Stimulated activated CD4-positive, alpha-beta T cell treated with anti-CD3 and anti-CD28 coated beads, Interleukin-15, amount 100 ng/mL, for 1 hour (primary cell): Measurements from ENCODE around the gene PDIA5.

Experiments used
- DNase-seq, 2 donors: peaks; one replicate each; pipeline ENCODE4 v3.0.0-alpha.2; 2020; ENCODE audit warnings: low read depth in 1 of 2, low spot score in 1 of 2

Gene PDIA5

DNA sequence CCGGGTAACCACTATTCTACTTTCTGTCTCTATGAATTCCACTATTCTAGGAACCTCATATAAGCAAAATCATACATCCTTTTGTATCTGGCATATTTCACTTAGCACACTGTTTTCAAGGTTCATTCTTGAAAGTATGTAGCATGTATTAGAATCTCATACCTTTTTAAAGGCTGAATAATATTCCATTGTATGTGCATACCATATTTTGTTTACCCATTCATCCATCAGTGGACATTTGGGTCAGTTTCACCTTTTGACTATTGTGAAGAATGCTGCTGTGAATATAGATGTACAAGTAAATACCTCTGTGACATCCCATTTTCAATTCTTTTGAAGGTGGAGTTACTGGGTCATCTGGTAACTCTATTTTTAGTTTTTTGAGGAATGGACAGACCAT lies 98.3 kb downstream of the PDIA5 start:
- no peak for DNase-seq

GRCh38 chr3:123167686-123168085 lies 100.9 kb downstream of the PDIA5 start:
- DNase-seq: no peak

DNA sequence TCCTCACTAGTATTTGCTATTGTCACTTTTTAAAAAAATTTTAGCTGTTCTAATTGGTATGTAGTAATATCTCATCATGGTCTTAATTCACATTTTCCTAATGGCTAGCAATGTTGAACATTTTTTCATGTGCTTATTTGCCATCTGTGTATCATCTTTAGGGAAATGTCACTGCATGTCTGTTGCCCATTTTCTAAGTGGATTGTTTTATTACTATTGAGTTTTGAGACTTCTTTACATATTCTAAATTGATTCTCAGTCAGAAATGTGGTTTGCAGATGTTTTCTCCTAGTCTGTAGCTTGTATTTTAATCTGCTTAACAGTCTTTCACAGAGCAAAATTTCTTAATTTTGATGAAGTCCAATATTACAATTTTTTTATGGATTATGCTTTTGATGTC lies 101.3 kb downstream of the PDIA5 start:
- DNase-seq: no peak

DNA sequence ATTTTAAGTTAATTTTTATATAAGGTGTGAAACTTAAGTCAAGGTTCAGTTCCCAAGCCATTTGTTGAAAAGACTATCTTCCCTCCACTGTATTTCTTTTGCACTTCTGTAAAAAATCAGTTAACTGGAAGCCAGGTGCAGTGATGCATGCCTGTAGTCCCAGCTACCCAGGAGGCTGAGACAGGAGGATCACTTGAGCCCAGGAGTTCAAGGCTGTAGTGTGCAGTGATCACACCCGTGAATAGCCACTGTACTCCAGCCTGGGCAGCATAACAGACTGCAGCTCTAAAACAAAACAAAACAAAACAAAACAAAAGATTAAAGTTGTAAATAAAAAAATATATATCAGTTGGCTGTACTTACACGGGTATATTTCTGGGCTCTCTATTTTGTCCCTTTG lies 101.8 kb downstream of the PDIA5 start:
- no peak for DNase-seq

DNA sequence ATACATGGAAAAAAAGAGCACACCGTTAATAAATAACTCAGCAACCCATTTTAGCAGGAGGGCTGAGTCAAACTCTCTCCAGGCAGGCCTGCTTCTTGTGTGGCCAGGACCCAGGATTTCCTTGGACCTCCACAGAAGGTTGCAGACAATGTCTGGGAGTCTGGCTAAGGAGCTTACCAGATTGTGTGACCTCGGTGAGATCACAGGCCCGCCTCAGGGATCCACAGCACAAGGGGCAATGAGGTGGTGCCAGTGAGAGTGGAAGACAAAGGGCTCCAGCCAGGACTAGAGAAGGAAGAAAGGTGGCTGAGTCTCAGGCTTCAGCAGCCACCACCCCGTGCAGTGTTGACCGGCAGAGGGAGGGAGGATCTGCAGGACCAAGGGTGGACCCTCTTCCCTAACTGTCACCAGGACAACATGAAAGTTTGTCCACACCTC lies 102.7 kb downstream of the PDIA5 start:
- DNase-seq: no peak

DNA sequence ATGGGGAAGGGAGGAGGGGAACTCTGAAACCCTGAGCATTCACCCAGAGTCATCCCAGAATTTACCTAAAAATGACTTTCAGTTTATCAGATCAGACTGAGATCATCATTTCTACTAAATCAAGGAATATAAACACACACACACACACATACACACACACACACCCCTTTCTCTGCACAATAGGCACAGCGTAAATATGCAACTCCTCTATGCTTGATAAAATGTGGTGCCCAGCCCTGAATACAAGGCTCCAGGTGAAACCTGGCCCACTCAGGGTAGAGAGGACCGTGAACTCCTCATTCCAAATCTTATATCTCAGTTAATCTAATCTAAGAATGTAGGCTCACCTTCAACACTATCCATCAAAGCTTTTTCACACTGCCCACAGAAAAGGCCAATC lies 103.1 kb downstream of the PDIA5 start:
- DNase-seq: no peak

- DNase-seq: no peak
Measured at GRCh38 chr3:123180791-123181190, 114.0 kb downstream of the PDIA5 start.

DNA sequence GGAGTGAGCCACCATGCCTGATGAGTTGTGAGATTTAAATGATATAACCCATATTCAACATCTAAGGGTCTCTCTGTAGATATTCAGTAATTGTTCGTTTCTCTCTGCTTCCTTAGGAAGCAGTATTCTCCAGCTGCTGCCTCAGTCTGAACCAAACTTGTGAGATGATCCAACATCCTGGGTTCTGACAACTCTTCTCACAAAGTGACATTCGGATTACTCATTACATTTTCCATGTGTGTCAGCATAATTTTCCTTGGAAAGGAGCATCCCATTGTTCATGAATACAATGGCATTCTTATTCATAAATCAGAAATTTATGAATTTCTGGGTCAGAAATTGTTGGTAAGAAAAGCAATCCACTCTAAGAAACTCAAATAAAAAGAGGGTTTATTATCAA lies 119.9 kb downstream of the PDIA5 start:
- DNase-seq: no peak

- DNase-seq: no peak
Measured at GRCh38 chr3:123188058-123188457, 121.2 kb downstream of the PDIA5 start.

- no peak for DNase-seq
Measured at GRCh38 chr3:123193448-123194101, 126.8 kb downstream of the PDIA5 start.

- no peak for DNase-seq
Measured at GRCh38 chr3:123194552-123194951, 127.7 kb downstream of the PDIA5 start.

GRCh38 chr3:123198372-123198771 lies 131.5 kb downstream of the PDIA5 start:
- no peak for DNase-seq

DNA sequence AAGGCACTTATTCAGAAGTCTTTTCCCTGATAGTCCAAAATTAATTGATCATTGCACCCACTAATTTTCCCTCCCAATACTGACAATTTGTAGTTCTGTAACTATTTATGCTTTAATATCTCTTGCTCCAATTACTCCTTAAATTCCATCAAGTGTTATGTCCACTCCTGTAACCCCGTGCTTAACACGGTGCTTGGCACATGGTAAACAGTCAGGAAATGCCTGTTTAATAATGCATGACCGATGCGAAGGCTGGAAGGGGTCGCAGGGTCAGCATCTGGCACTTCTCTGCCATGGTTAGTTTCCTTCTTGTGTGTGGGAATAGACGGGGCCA lies 134.4 kb downstream of the PDIA5 start:
- no peak for DNase-seq

DNA sequence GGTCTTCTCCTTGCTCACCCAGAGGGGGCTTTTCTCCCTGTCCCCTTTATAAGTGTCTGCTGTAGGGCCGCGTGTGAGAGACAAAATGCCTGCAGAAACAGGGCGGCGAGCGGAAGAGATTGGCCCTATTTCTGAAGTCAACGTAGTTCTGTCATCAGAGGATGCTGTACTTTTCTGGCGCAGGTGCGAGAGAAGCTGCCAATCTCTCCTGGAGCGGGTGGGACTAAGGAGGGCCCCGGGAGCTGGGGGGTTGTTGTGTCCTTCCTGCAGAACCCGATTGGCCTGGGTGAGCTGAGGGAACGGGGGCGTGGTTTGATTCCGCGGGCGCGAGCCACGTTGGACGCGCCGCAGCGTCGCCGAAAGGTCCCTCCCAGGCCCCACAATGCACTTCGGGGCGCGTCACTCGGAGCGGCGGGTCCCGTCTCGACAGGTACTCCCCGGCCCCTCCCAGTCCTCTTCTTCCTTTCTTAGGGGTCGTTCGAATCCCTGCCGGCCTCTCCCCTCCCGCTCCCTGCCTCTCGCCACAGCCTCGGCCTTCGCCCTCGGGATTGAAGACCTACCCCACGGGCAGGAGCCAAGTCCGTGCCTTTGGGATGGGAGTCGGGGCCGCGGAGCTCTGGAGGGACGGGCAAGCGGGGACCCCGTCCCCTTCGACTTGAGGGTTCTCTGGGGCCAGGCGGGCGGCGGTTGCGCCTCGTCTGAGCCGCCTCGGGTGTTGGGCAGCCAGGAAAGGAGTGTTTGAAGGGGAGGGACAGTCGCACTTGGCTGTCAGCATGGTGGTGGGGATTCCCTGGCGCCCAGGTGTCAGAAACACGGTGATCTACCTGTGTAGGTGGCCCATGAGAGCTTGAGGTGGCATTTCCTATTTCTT lies 135.0 kb downstream of the PDIA5 start, which contains the start of gene SEC22A:
Gene SEC22A, plus strand, starts transcription at position 387 of the 871 bp plus-strand sequence. CDS start 7,275 bp downstream, outside the sequence.
- peak; percentile 87 to 89 for DNase-seq

DNA sequence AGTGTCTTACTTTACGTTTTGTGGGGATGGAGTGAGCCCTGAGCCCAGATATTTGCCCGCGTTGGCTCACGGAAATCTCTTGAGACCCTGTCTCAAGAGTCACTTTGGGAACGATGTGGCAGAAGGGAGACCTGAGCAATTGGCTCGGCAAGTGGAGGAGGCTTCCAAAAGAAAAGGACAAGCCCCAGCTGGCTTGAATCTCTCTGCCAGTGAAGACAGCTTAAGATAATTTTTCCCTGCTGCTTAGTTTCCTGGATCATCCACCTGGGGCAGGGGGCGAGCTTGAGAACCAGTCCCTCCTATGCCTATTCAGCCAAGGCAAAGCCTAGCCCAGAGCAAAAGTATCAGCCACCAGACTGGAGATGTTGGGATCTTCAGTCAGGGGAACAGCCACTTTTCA lies 135.6 kb downstream of the PDIA5 start:
- DNase-seq: no peak
